Chondrocyte (in vitro differentiated cells): ENCODE measurements around the gene SIK2. TPM values are rescaled to one million over a fixed set of nuclear protein-coding genes. Genes with fewer than 3 reads are reported as not detected.

Source experiments
- DNase-seq: peaks from one replicate; pipeline ENCODE4 v3.0.0; 2021; ENCODE audit warnings: mixed read lengths, low spot score
- H3K27ac Mint-ChIP-seq: one replicate; pipeline ENCODE4 v1.8.0; 2021; ENCODE audit warnings: mild to moderate bottlenecking, moderate library complexity, mixed read lengths; ENCODE audit not compliant: unreplicated experiment
- H3K27me3 Mint-ChIP-seq: 2 replicates; pipeline ENCODE4 v1.8.0; 2021; ENCODE audit warnings: low read depth, mixed read lengths
- H3K36me3 Mint-ChIP-seq: 2 replicates; pipeline ENCODE4 v1.8.0; 2021; ENCODE audit warnings: low read depth, mixed read lengths
- H3K4me1 Mint-ChIP-seq: 2 replicates; pipeline ENCODE4 v1.8.0; 2021; ENCODE audit warnings: low read depth, mild to moderate bottlenecking, mixed read lengths
- H3K4me3 Mint-ChIP-seq: one replicate; pipeline ENCODE4 v1.8.0; 2021; ENCODE audit warnings: mild to moderate bottlenecking, moderate library complexity, mixed read lengths; ENCODE audit not compliant: unreplicated experiment
- H3K9me3 Mint-ChIP-seq: 2 replicates; pipeline ENCODE4 v1.8.0; 2021; ENCODE audit warnings: low read depth, mixed read lengths
- total RNA-seq: library from RNA; stranded (reverse); gene quantifications from 3 replicates; pipeline ENCODE4 v1.2.1, GENCODE V29; 2021
- TF ChIP-seq, protein P1 (sequence below): fragments of 200-600 bp; sonication (generic); IDR thresholded peaks from 2 replicates; pipeline ENCODE4 v1.5.0; 2021; ENCODE audit warnings: antibody characterized with exemption, mild to moderate bottlenecking, moderate library complexity

Gene SIK2
- total RNA-seq, 1 donor from 2014 or later: 16.2 TPM

DNA sequence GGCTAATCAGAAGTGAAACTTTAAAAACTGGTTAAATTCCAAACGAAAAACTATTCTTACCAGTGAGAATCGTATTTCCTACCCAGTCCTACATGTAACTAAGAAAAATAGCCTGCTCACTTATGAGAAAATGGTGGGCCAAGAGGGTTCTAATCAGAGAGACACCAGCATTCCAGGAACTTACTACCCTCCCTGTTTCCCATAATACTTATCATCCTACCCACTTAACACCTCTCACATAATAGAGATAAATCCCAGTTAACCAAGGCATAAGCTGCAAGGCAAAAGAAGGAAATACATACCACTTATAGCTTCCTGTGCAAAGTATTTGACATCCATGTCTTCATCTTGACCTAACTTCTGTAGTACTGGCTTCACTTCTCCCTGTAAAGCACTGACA is 139.5 kb downstream of the SIK2 start:
- Mint-ChIP-seq H3K27ac (no peak overlapping the region), H3K9me3 (peaks cover 5% of the 10 kb centered on the region), H3K4me1 (peaks cover 41% of the 10 kb centered on the region), H3K27me3 (no peaks in the 10 kb centered on the region), H3K4me3 (no peak overlapping the region), H3K36me3 (peaks cover 25% of the 10 kb centered on the region)
- DNase-seq: no peak
- TF ChIP-seq, protein P1, sequence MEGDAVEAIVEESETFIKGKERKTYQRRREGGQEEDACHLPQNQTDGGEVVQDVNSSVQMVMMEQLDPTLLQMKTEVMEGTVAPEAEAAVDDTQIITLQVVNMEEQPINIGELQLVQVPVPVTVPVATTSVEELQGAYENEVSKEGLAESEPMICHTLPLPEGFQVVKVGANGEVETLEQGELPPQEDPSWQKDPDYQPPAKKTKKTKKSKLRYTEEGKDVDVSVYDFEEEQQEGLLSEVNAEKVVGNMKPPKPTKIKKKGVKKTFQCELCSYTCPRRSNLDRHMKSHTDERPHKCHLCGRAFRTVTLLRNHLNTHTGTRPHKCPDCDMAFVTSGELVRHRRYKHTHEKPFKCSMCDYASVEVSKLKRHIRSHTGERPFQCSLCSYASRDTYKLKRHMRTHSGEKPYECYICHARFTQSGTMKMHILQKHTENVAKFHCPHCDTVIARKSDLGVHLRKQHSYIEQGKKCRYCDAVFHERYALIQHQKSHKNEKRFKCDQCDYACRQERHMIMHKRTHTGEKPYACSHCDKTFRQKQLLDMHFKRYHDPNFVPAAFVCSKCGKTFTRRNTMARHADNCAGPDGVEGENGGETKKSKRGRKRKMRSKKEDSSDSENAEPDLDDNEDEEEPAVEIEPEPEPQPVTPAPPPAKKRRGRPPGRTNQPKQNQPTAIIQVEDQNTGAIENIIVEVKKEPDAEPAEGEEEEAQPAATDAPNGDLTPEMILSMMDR: no peak

DNA sequence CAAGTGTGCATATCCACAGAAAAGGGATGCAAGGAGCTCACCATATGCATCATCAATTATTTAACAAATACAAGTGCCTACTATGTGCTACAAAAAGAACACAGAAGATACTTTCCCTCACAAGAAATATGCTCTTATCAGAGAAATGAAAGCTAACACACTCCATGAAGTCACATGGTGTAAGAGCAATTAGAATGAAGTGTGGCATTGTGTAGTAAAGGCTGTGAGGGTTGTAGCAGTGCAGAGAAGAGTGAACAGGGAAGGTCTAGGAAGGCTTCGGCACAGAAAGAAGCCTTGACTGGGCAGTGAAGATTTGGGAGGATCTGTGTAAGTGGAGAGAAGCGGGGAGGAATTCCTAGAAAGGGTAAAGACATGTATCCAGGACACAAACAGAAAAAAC is 141.5 kb downstream of the SIK2 start:
- Mint-ChIP-seq H3K4me1 (peaks cover 28% of the 10 kb centered on the region), H3K27me3 (no peaks in the 10 kb centered on the region), H3K27ac (no peak overlapping the region)

DNA sequence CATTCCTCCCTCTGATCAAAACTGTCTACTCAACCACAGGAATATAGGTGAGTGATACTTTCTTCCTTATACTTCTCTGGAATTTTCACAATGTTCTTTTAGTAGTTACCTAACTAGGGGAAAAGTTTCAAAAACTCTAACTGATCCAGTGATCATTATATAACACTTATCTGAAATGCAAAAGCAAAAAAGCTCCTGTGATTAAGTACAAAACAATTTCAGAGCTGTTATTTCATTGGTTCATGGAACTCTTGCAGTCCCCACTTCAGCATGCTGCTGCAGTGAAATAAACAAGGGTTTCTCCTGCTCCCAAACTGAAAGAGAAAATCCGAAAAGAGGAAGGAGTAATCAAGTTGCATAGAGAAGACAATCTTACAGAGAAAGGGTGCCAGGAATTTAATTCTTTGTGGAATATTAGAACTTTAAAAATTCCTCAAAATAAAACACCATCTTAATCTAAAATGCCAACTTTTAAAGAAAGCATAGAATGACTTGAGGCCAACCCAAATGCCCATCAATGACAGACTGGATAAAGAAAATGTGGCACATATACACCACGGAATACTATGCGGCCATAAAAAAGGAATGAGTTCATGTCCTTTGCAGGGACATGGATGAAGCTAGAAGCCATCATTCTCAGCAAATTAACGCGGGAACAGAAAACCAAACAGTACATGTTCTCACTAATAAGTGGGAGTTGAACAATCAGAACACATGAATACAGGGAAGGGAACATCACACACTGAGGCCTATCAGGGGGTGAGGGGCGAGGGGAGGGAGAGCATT is 143.7 kb downstream of the SIK2 start:
- H3K27ac Mint-ChIP-seq: peak overlapping the region; percentile 94
- H3K36me3 Mint-ChIP-seq: peaks cover 31% of the 10 kb centered on the region
- peaks cover 5% of the 10 kb centered on the region for H3K9me3 Mint-ChIP-seq
- peaks cover 28% of the 10 kb centered on the region for H3K4me1 Mint-ChIP-seq
- TF ChIP-seq, protein P1: no peak
- DNase-seq: no peak
- no peaks in the 10 kb centered on the region for H3K27me3 Mint-ChIP-seq
- H3K4me3 Mint-ChIP-seq: peak overlapping the region; percentile 18

More for the DNA sequence above, 141.5 kb downstream of the SIK2 start:
- TF ChIP-seq, protein P1: no peak
- Mint-ChIP-seq H3K36me3 (peaks cover 26% of the 10 kb centered on the region), H3K9me3 (peaks cover 5% of the 10 kb centered on the region), H3K4me3 (no peak overlapping the region)
- no peak for DNase-seq

DNA sequence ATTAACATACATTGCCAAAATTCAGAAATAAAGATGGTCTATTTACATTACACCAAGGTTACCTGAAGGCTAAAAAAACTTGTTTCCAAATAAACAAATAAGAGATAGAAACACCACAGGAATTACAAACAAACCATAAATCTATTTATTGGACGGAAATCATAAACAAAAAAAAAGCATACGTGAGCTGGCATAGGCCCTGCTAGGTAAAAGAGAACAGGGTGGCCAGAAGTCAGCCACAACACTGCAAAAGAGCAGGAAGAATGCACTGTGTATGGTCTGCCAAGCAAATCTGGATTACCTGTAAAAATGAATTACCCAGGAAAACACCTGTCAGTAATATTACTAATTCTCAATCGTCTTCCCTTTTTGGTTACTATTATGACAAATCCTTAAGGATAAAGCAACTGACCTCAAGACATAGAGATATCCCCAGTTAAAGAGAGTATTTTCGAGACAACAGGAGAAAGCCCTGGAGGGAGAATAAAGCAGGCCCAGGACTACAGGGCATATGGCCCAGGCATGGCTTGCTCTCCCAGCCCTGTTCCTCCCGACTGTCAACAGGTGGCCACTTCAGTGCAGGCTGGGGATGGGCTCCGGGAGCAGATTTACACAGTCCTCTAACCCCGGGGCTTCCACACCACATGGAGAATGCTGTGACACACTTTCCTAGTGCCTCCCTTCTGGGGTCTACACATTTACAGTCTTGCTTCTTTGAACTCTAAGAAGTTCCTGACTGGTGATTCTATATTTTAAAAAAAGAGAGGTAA is 146.0 kb downstream of the SIK2 start:
- peaks cover 5% of the 10 kb centered on the region for H3K9me3 Mint-ChIP-seq
- peaks cover 29% of the 10 kb centered on the region for H3K36me3 Mint-ChIP-seq
- TF ChIP-seq, protein P1: no peak
- H3K4me1 Mint-ChIP-seq: peaks cover 28% of the 10 kb centered on the region
- H3K27me3 Mint-ChIP-seq: no peaks in the 10 kb centered on the region
- no peak overlapping the region for H3K27ac Mint-ChIP-seq
- no peak overlapping the region for H3K4me3 Mint-ChIP-seq
- DNase-seq: no peak

DNA sequence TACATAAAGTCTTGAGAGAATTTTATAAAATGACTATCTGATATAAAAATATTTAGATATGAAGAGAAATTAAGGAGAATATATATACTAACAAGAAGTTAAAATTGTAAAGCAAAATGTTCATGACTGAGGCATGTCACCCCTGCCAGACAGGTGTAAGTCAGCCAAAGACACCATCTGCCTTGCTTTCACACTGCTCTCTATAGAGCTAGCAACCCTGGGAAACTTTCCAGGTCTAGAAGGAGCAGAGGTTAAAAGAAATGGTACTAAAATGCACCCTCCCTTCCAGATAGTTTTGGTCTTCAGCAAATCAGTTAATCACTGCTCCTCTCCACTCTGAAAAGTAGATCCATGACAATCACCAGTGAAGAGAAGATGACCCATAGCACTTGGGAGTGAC is 147.4 kb downstream of the SIK2 start:
- Mint-ChIP-seq H3K36me3 (peaks cover 26% of the 10 kb centered on the region), H3K4me3 (no peak overlapping the region), H3K27ac (no peak overlapping the region), H3K4me1 (peaks cover 20% of the 10 kb centered on the region), H3K9me3 (peaks cover 5% of the 10 kb centered on the region), H3K27me3 (no peaks in the 10 kb centered on the region)
- DNase-seq: no peak
- TF ChIP-seq, protein P1: no peak
